Stromal cell of bone marrow (primary cell): ENCODE results near the gene KPNA6.
"Not testable (repeated sequence)": the region's sequence is repeated elsewhere in the genome, so short reads cannot be mapped to it uniquely, and the experiment has no call there.

Source experiments
- DNase-seq: peaks from one replicate; pipeline ENCODE4 v3.0.0-alpha.2; 2012; ENCODE audit warnings: low read depth

The KPNA6 gene

GRCh38 chr1:32107742-32108661 is at the start of gene KPNA6:
Gene KPNA6 (plus strand): TSS chr1:32108056. CDS start chr1:32108131, 75 bp downstream.
- peak; percentile 95 for DNase-seq

- no peak for DNase-seq
Observed at GRCh38 chr1:32060914-32061313, 46.9 kb upstream of the KPNA6 start.

- no peak for DNase-seq
Observed at GRCh38 chr1:32062867-32063230, 45.0 kb upstream of the KPNA6 start.

GRCh38 chr1:32063261-32063681 is 44.6 kb upstream of the KPNA6 start:
- peak; percentile 50 for DNase-seq

- not testable (repeated sequence) for DNase-seq
Observed at GRCh38 chr1:32065613-32066488, 42.0 kb upstream of the KPNA6 start.

- peak; percentile 72 for DNase-seq
Observed at GRCh38 chr1:32066489-32066873, 41.4 kb upstream of the KPNA6 start.

GRCh38 chr1:32068957-32069588 is 38.8 kb upstream of the KPNA6 start:
- DNase-seq = peak; percentile 59

- DNase-seq = peak; percentile 43
Observed at GRCh38 chr1:32071758-32072621, 35.9 kb upstream of the KPNA6 start.

- DNase-seq = peak; percentile 90
Observed at GRCh38 chr1:32072622-32073298, 35.1 kb upstream of the KPNA6 start, which contains the start of gene TMEM39B. Gene TMEM39B (plus strand): TSS chr1:32072939. CDS start chr1:32073048, 109 bp downstream.

- no peak for DNase-seq
Observed at GRCh38 chr1:32073299-32074229, 34.3 kb upstream of the KPNA6 start.

- DNase-seq = no peak
Observed at GRCh38 chr1:32074841-32075240, 33.0 kb upstream of the KPNA6 start.

- no peak for DNase-seq
Observed at GRCh38 chr1:32077451-32077850, 30.4 kb upstream of the KPNA6 start.

- DNase-seq = no peak
Observed at GRCh38 chr1:32082022-32082421, 25.8 kb upstream of the KPNA6 start.

- DNase-seq = not testable (repeated sequence)
Observed at GRCh38 chr1:32086381-32086780, 21.5 kb upstream of the KPNA6 start.

- DNase-seq = no peak
Observed at GRCh38 chr1:32091176-32091575, 16.7 kb upstream of the KPNA6 start.

- DNase-seq = no peak
Observed at GRCh38 chr1:32091591-32091990, 16.3 kb upstream of the KPNA6 start.

- no peak for DNase-seq
Observed at GRCh38 chr1:32094746-32095521, 12.9 kb upstream of the KPNA6 start.

GRCh38 chr1:32099426-32099825 is 8.4 kb upstream of the KPNA6 start:
- no peak for DNase-seq

- no peak for DNase-seq
Observed at GRCh38 chr1:32100359-32100758, 7.5 kb upstream of the KPNA6 start.
